Endothelial cell of umbilical vein (primary cell): ENCODE measurements around the gene UST. TPM values are rescaled to one million over a fixed set of nuclear protein-coding genes. Genes with fewer than 3 reads are reported as not detected.

Source experiments
- BruUV-seq: library from RNA; stranded (reverse); fragments of 400-500 nt; replicated peaks from 2 replicates; lab custom pipeline; 2021; lab: Mats Ljungman, UMichigan
- CTCF ChIA-PET: fragments of 300-600, 350-600 bp; sonication (Branson Sonifier 250); formaldehyde crosslinking; loops from one replicate; lab custom pipeline; 2021; ENCODE audit warnings: antibody characterized with exemption, inconsistent platforms; lab: Charles Lee
- POLR2A ChIA-PET: fragments of 300-600, 350-600 bp; sonication (Branson Sonifier 250); formaldehyde crosslinking; loops from one replicate; lab custom pipeline; 2021; ENCODE audit warnings: antibody characterized with exemption, inconsistent platforms; lab: Charles Lee
- DNase-seq: peaks from one replicate; pipeline ENCODE4 v3.0.0-alpha.2; 2011; ENCODE audit warnings: low read depth, low spot score
- FAIRE-seq: peaks from 2 replicates; lab custom pipeline; 2011; peaks lifted over from hg19 to GRCh38; lab: Jason Lieb, UNC
- H2AFZ ChIP-seq: 2 replicates; pipeline ENCODE4 v1.6.0; 2012; ENCODE audit warnings: low read depth, low read length, control low read depth, inconsistent platforms
- H3K27ac ChIP-seq: 2 replicates; pipeline ENCODE4 v1.5.1; 2011; ENCODE audit warnings: low read depth, mild to moderate bottlenecking, control low read depth, low read length, moderate library complexity; ENCODE audit not compliant: insufficient read depth
- H3K27me3 ChIP-seq, 2 experiments: 2 replicates each; pipeline versions ENCODE4 v1.6.0 to v1.6.1; 2011; ENCODE audit warnings: low read length in 2 of 2, mixed read lengths in 1 of 2; ENCODE audit not compliant: control insufficient read depth in 2 of 2, insufficient read depth in 2 of 2
- H3K36me3 ChIP-seq, 2 experiments: 2 replicates in 1 of 2; 3 replicates in 1 of 2; pipeline ENCODE4 v1.5.1; 2011; ENCODE audit warnings: low read length in 2 of 2, mild to moderate bottlenecking in 1 of 2, moderate library complexity in 1 of 2; ENCODE audit not compliant: control insufficient read depth in 2 of 2, insufficient read depth in 2 of 2; ENCODE audit errors: extremely low read depth in 1 of 2
- H3K4me1 ChIP-seq: 3 replicates; pipeline ENCODE4 v1.5.1; 2011; ENCODE audit warnings: mild to moderate bottlenecking, low read length; ENCODE audit not compliant: control insufficient read depth, insufficient read depth; ENCODE audit errors: extremely low read depth
- H3K4me2 ChIP-seq: 2 replicates; pipeline ENCODE4 v1.6.1; 2011; ENCODE audit warnings: low read length, control low read depth, mixed read lengths; ENCODE audit not compliant: insufficient read depth
- H3K4me3 ChIP-seq, 3 experiments: fragments of 200-600 bp in 1 of 3; sonication (generic), shearing (Covaris generic) in 1 of 3; replicated peaks in 1 of 3; 2 replicates each; pipeline ENCODE4 v1.5.1; 2011 to 2016; ENCODE audit warnings: control low read depth in 3 of 3, low read length in 3 of 3, mild to moderate bottlenecking in 2 of 3, inconsistent platforms in 1 of 3, low read depth in 1 of 3, moderate library complexity in 1 of 3; ENCODE audit not compliant: insufficient read depth in 1 of 3
- H3K79me2 ChIP-seq: 2 replicates; pipeline ENCODE4 v1.6.0; 2012; ENCODE audit warnings: low read length, inconsistent platforms; ENCODE audit not compliant: control insufficient read depth, insufficient read depth
- H3K9ac ChIP-seq: replicated peaks from 2 replicates; pipeline ENCODE3; 2011; ENCODE audit warnings: low read length, control low read depth; ENCODE audit not compliant: insufficient read depth; ENCODE audit errors: extremely low read depth
- H3K9me1 ChIP-seq: replicated peaks from 3 replicates; pipeline ENCODE4 v1.6.0; 2011; ENCODE audit warnings: mild to moderate bottlenecking, low read length; ENCODE audit not compliant: control insufficient read depth, insufficient read depth; ENCODE audit errors: extremely low read depth
- H3K9me3 ChIP-seq: replicated peaks from 2 replicates; pipeline ENCODE4 v1.5.1; 2012; ENCODE audit warnings: low read length, inconsistent platforms; ENCODE audit not compliant: control insufficient read depth, insufficient read depth
- H4K20me1 ChIP-seq: replicated peaks from 2 replicates; pipeline ENCODE3; 2011; ENCODE audit warnings: mild to moderate bottlenecking, low read length; ENCODE audit not compliant: control insufficient read depth, insufficient read depth; ENCODE audit errors: extremely low read depth
- CTCF ChIP-seq, 2 donors: IDR thresholded peaks; 1 replicate in 1 of 2; 2 replicates in 1 of 2; pipeline ENCODE4 v1.5.1; 2011; ENCODE audit warnings: low read length in 2 of 2, mild to moderate bottlenecking in 2 of 2, moderate library complexity in 2 of 2, control low read depth in 1 of 2, inconsistent platforms in 1 of 2, low read depth in 1 of 2; ENCODE audit not compliant: insufficient read depth in 1 of 2; ENCODE audit errors: extremely low read depth in 1 of 2
- EZH2 ChIP-seq: IDR thresholded peaks from 2 replicates; pipeline ENCODE4 v1.6.1; 2012; ENCODE audit warnings: borderline replicate concordance, low read depth, mild to moderate bottlenecking, moderate library complexity, low read length, inconsistent platforms; ENCODE audit not compliant: severe bottlenecking
- FOS ChIP-seq: IDR thresholded peaks from 2 replicates; pipeline ENCODE4 v1.6.1; 2011; ENCODE audit warnings: mild to moderate bottlenecking, low read length, moderate library complexity, borderline replicate concordance; ENCODE audit not compliant: insufficient read depth
- GATA2 ChIP-seq: IDR thresholded peaks from 2 replicates; pipeline ENCODE4 v1.7.0; 2011; ENCODE audit warnings: low read depth, mild to moderate bottlenecking, moderate library complexity, mixed read lengths, low read length; ENCODE audit not compliant: insufficient read length, insufficient read depth
- JUN ChIP-seq: IDR thresholded peaks from 2 replicates; pipeline ENCODE4 v1.6.1; 2011; ENCODE audit warnings: borderline replicate concordance, low read depth; ENCODE audit not compliant: insufficient read length, insufficient read depth
- MAX ChIP-seq: IDR thresholded peaks from 2 replicates; pipeline ENCODE4 v1.6.1; 2011; ENCODE audit not compliant: insufficient read depth, insufficient read length
- MYC ChIP-seq: IDR thresholded peaks from one replicate; pipeline ENCODE4 v1.6.1; 2011; ENCODE audit warnings: mild to moderate bottlenecking, low read depth, low read length
- POLR2A ChIP-seq: IDR thresholded peaks from 2 replicates; pipeline ENCODE4 v1.6.1; 2012; ENCODE audit warnings: low read depth, mild to moderate bottlenecking, control low read depth, low read length
- POLR2AphosphoS5 ChIP-seq: IDR thresholded peaks from 2 replicates; pipeline ENCODE4 v1.6.1; 2012; ENCODE audit warnings: low read depth, mild to moderate bottlenecking, control low read depth, low read length, moderate library complexity; ENCODE audit not compliant: insufficient read depth
- dilution Hi-C: fragments of 300-500 bp; cut with MboI; formaldehyde crosslinking; loops from one replicate; pipeline ENCODE4 v1.15.0; 2019; ENCODE audit warnings: low sequenced_read_pairs; ENCODE audit not compliant: extremely low pct_ligation_motif_present
- intact Hi-C: fragments of 100-400 bp; cut with micrococcal nuclease; formaldehyde crosslinking; loops from one replicate; pipeline ENCODE4 v1.10.0; 2022
- polyA plus RNA-seq, 4 experiments: library from polyadenylated mRNA; depleted of rRNA in 3 of 4; stranded (reverse) in 3 of 4; unstranded in 1 of 4; fragments of >200 nt; gene quantifications; 2 replicates each; pipeline versions ENCODE4 v1.2.1 to v1.2.3, GENCODE V29; 2011 to 2012; ENCODE audit warnings: missing spikeins in 1 of 4
- total RNA-seq: library from RNA; stranded (reverse); gene quantifications from 2 replicates; pipeline ENCODE4 v1.2.3, GENCODE V29; 2021

Gene UST
- total and polyA plus RNA-seq, 2 donors (not counting 3 experiments of a cell fraction or from before 2014, with no cell fraction given), result 0.26 to 0.84 TPM

GRCh38 chr6:149059557-149059956 is 312.7 kb downstream of the UST start:
- no peaks in the 10 kb centered on the region for H4K20me1 ChIP-seq
- H3K27me3 ChIP-seq, result peaks cover 15 to 26% of the 10 kb centered on the region in 2 experiments
- intact Hi-C loops (no loop called here), dilution Hi-C loops (no loop called here)
- H3K9ac ChIP-seq, result no peak overlapping the region
- H3K9me1 ChIP-seq, result no peaks in the 10 kb centered on the region
- FAIRE-seq, result no peak
- ChIA-PET POLR2A (no interaction called here), CTCF (interaction anchor here (1.0 to 2.9 kb wide), 3 partner anchors 15 to 31 kb away, joined by 4 to 16 read pairs (median 4); no protein-coding TSS in a partner anchor)
- no TSS peak for BruUV-seq
- H3K27ac ChIP-seq, result no peak overlapping the region
- no peaks in the 10 kb centered on the region for H3K36me3 ChIP-seq
- H3K9me3 ChIP-seq, result no peaks in the 10 kb centered on the region
- no peak overlapping the region for H3K4me3 ChIP-seq
- H3K4me1 ChIP-seq, result peaks cover 10% of the 10 kb centered on the region
- H2AFZ ChIP-seq, result no peak overlapping the region
- no peaks in the 10 kb centered on the region for H3K79me2 ChIP-seq
- no peak overlapping the region for H3K4me2 ChIP-seq
- DNase-seq, result no peak
- TF ChIP-seq MYC (no peak), GATA2 (no peak), EZH2 (no peak), CTCF (IDR thresholded peaks at IDR 0.05; ENCODE audit: extremely low read depth in 1 of 2, insufficient read depth in 1 of 2, low read depth in 1 of 2, low read length in 2 of 2) (no peak), POLR2A (no peak), MAX (no peak), FOS (no peak), POLR2AphosphoS5 (no peak), JUN (no peak)
